ENCODE results near the gene SPATA13. TPM values are rescaled to one million over a fixed set of nuclear protein-coding genes. Genes with fewer than 3 reads are reported as not detected.
A peak's percentile ranks its signal among the peaks of the same experiment; 100 is the strongest.
"Not testable (repeated sequence)": the region's sequence is repeated elsewhere in the genome, so short reads cannot be mapped to it uniquely, and the experiment has no call there.

Gene SPATA13
- total RNA-seq, 1 donor from 2014 or later = 12.1 TPM

GRCh38 chr13:24301434-24301833, 140.9 kb downstream of the SPATA13 start:
- TF ChIP-seq CTCF (conservative IDR thresholded peaks at IDR 0.05; ENCODE audit: low read depth, low read length) = no peak
- DNase-seq (ENCODE audit: low read depth) = no peak
- no peak overlapping the region for H3K4me3 ChIP-seq (ENCODE audit: low read depth, low read length)

GRCh38 chr13:24301911-24302310, 141.4 kb downstream of the SPATA13 start:
- DNase-seq (ENCODE audit: low read depth) = no peak
- H3K4me3 ChIP-seq (ENCODE audit: low read depth, low read length) = no peak overlapping the region
- TF ChIP-seq CTCF (conservative IDR thresholded peaks at IDR 0.05; ENCODE audit: low read depth, low read length) = no peak

- no peak overlapping the region for H3K4me3 ChIP-seq (ENCODE audit: low read depth, low read length)
- no peak for DNase-seq (ENCODE audit: low read depth)
- TF ChIP-seq CTCF (conservative IDR thresholded peaks at IDR 0.05; ENCODE audit: low read depth, low read length) = no peak
Observed at GRCh38 chr13:24304620-24305019, 144.1 kb downstream of the SPATA13 start.

- peak; percentile 6 for DNase-seq (ENCODE audit: low read depth)
- no peak for TF ChIP-seq CTCF (conservative IDR thresholded peaks at IDR 0.05; ENCODE audit: low read depth, low read length)
- H3K4me3 ChIP-seq (ENCODE audit: low read depth, low read length) = no peak overlapping the region
Observed at GRCh38 chr13:24306632-24307031, 146.1 kb downstream of the SPATA13 start.

- no peak for DNase-seq (ENCODE audit: low read depth)
- TF ChIP-seq CTCF (conservative IDR thresholded peaks at IDR 0.05; ENCODE audit: low read depth, low read length) = no peak
- no peak overlapping the region for H3K4me3 ChIP-seq (ENCODE audit: low read depth, low read length)
Observed at GRCh38 chr13:24307211-24308067, 146.9 kb downstream of the SPATA13 start.

- H3K4me3 ChIP-seq (ENCODE audit: low read depth, low read length) = no peak overlapping the region
- no peak for TF ChIP-seq CTCF (conservative IDR thresholded peaks at IDR 0.05; ENCODE audit: low read depth, low read length)
- DNase-seq (ENCODE audit: low read depth) = no peak
Observed at GRCh38 chr13:24308068-24308445, 147.5 kb downstream of the SPATA13 start.

GRCh38 chr13:24308488-24309020, 148.0 kb downstream of the SPATA13 start:
- no peak for TF ChIP-seq CTCF (conservative IDR thresholded peaks at IDR 0.05; ENCODE audit: low read depth, low read length)
- DNase-seq (ENCODE audit: low read depth) = no peak
- no peak overlapping the region for H3K4me3 ChIP-seq (ENCODE audit: low read depth, low read length)

GRCh38 chr13:24309300-24309699, 148.8 kb downstream of the SPATA13 start, which contains the start of gene C1QTNF9:
C1QTNF9 (plus strand) TSS chr13:24309580; CDS start chr13:24316004, 6,424 bp downstream.
- not testable (repeated sequence) for H3K4me3 ChIP-seq (ENCODE audit: low read depth, low read length); DNase-seq (ENCODE audit: low read depth)

All from epithelial cell of proximal tubule (primary cell).